ENCODE measurements around the gene TRIM44.

Gene TRIM44

DNA sequence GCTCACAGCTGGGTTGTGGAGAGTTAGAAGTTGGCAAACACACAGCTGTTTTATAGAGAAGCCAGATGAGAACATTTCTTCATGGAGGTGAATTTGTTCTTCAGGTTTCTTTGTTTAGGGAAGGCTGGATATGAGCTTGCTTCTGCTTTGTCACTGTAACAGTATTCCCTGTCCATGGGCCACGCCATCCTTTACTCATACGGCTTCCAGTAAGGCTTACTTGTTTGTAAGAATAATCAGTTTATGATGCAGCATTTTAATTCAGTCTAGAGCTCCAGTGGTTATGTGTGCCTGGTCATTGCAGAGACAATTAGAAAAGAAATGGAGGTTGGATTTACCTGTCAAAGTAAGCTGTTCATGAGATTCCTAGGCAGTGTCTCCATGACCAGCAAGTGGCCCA is 131.8 kb downstream of the TRIM44 start:
- DNase-seq: no peak

- no peak for DNase-seq
These were observed 132.3 kb downstream of the TRIM44 start for GRCh38 chr11:35794850-35795249.

GRCh38 chr11:35796562-35796961 is 134.0 kb downstream of the TRIM44 start:
- no peak for DNase-seq

GRCh38 chr11:35798423-35798822 is 135.8 kb downstream of the TRIM44 start:
- DNase-seq: no peak

- DNase-seq: no peak
These were observed 136.4 kb downstream of the TRIM44 start for GRCh38 chr11:35798983-35799382.

DNA sequence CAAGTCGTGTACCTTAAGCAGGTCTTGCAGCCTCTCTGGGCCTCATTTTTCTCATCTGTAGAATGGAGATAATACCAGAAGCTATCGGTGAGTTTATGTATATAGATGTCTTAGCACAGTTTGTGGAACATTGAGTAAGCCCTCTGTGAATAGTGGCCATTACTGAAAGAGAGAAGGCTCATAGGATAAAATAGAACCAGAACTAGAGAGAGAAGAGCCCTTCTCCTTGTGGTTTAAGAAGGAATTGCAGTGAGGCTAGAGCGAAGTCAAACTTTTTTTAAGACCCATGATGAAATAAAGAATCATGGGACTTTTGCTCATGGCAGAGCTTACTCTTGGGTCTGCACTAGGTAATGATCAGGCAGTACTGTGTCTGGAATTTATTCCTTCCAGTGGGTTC is 137.1 kb downstream of the TRIM44 start:
- no peak for DNase-seq

GRCh38 chr11:35800970-35801953 is 138.7 kb downstream of the TRIM44 start:
- DNase-seq: no peak

DNA sequence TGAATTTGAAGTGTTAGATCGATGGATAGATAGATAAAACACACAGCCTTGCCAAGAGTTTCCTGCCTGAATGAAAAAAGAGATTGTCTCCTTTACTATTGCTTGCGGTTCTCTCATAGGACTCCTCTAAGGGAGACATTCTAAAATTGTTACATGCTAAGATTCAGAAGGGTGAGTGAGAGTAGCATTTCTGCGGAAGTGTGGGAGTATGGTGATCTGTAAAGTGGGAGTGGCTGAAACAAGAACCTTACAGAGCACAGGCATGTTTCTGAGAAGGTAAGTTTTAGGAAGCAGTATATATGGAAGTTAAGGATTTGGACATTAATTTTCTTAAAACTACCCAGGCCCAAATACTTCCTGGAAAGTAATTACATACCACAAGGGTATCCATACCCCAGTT is 139.6 kb downstream of the TRIM44 start:
- DNase-seq: no peak

DNA sequence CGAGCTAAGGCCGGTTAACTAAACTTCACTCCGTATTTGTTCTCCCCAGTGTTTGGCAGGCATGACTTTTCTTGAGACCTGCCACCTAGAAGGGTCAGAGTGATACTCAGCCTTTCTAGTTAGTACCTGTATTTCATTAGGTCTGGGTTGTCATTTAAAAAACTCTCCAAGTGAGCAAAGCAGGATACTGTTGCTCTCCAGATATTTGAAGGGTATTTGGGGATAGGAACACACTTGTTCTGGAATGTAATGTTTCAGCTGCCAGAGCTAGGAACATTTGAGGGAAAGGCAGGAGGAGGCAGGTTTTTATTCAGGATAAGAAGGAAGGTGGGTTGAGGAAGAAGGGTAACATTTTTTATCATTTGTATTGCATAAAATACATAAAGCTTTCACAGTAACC is 140.1 kb downstream of the TRIM44 start:
- DNase-seq: no peak

DNA sequence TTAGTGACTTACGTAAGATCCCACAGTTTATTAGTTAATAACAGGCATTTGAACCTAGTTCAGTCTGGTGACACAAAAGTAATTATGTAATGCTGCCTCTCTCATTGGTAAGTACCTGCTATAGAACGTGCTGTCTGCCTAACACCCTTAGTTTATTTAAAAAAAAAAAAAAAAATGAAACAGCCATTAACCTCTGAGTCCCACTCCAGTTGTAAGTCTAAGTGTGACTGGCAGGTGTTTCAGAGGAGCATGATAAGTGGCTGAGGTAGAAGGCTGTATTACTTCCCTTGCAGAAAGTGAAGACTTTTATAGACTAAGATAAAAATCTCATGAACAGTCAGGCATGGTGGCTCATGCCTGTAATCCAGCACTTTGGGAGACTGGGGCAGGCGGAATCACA is 140.5 kb downstream of the TRIM44 start:
- DNase-seq: no peak

- no peak for DNase-seq
These were observed 142.0 kb downstream of the TRIM44 start for GRCh38 chr11:35804451-35805040.

- DNase-seq: no peak
These were observed 147.0 kb downstream of the TRIM44 start for GRCh38 chr11:35809561-35809960.

DNA sequence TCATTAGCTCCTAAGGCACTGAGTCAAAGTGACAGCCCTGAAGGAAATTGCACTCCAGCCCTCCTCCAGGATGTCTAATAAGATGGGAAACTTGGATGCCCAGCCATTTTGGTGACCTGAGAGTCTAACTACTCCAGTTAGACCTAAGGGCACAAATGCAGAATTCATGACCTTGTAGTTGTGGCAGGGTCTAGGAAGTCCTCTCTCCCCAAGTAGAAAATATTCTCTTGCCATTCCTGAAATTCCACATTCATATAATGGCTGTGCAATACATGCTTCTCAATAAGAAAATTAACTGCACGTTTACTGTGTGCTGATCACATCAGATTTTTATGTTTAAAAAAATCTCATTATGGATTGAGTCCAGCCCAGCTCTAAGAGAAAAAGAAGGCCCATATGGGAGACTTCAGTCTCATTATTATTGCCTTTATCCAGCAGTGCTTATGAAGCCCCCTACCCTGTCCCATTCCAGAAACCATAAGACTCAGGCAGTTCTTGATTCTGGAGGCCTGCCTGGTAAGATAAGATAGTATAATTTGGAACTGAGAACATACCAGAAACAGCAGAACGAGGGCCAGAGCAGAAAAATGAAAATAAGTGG is 147.6 kb downstream of the TRIM44 start:
- DNase-seq: no peak

DNA sequence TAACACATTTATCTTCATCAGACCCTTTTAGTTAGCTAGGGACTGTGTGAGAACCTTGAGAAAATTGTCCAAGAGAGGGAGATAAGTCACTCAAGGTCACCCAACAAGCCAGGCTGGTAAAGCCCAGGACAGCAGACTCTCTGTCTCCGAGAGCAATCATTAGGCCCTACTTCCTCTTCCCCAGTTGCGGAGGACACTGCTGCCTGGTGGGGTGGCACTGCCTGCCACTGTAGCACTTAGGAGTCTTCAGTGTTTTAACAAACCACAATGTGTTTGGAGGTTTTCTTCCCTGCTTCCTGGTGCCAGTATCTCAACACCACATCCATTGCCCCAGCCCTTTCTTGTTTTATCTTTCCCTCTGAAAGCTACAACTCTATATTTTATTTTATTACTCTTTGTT is 149.2 kb downstream of the TRIM44 start:
- DNase-seq: no peak

DNA sequence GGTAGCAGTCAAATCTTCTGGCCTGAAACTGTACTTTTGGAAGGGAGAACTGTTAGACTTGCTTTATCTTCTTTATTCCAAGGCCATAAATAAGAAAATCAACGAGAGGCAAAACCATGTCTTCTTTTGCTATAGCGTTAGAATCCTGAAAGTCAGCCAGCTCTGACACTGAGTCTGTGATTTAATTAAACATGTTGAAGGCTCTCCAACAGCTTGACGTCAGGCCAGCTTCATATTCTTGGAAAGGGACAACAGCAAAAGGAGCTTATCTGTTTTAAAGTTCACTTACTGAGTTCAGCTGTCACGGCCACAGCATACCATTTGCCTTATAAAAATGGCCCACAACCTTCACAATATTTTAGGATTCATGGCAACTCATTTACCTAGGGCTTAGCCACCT is 150.3 kb downstream of the TRIM44 start:
- DNase-seq: no peak

DNA sequence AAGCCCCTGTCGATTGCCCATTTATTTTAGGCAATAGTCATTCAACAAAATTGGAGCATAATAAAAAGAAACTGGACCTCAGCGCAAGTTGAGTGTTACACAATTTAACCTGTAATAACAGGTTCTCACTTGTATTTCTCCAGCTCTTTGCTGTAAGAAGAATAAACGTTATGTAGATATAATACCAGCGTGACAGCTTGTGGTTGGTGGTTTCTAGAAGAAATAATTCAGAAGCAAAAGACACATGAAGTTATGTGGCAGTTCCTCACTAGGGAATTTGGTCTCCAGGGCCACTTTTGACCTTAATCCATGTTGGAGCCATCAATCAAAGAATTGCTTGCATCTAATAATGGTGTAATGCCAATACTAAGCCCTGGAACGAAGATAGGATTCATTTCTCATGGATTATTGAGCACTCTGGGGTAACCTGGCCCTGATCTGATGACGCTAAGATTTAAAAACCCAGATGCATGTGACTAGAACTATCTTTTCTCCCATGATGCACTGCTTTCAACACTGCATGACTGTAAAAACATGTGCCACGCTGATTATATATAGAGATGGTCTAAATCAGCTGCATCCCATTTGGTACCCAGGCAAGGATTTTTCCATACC is 151.6 kb downstream of the TRIM44 start:
- DNase-seq: no peak

DNA sequence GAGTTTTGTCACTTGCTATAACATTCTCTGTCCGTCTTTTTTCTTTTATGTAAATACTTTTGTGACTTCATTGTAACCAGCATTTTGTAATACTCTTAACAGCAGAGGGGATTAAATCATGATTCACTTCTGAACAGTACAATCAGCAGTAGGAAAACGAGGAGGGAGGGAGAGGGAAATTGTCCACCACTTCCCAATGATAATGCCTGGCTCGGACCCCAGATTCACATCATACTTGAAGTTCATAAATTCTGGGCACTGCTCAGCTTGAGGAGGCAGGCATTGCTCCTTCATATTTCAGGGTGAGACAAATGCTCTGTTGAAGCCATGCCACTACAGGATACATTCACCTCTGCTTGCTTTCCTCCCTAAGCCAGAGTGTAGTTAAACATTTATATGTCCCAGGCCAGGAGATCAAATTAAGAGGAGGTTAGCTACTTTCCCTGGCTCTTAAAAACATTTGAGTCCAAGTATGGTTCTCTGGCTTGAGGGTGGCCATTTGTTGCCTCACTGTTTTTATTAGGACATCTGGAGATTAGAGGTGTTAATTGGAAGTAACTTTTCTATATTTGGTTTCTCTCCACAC is 152.2 kb downstream of the TRIM44 start:
- no peak for DNase-seq

DNA sequence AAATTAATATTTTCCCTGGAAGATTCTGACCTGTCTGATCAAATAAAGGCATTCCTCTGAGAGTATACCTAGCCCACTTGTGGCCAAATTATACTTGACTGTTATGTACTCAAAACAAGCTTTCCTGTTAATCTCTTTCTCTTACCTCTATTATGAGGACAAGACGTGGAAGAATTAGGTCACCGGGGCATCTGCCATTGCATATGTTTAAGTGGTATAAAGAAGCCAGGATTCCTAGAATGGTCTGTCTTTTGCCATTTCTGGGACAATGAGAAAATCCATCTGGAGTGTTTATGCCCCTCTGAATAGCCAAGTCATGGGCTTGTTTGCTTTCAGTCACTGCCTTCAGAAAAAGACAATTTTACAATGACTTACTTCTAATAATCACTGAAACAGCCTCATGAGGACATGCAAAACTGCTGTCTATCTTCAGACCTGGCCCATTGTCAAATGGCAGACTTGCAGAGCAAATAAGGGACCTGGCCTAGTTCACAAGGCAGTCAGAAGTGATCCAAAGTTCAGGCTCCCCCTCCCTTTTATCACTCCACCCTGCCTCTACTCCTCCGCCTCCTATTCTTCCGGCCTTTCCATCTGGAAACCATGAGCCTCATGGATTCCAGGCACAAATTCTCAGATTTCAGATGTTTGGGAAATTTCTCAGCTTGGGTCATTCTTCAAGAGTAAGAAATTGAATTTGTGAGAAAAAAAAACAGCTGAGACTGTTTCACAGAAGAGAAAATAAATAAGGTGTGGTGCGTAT is 153.2 kb downstream of the TRIM44 start:
- DNase-seq: no peak

DNA sequence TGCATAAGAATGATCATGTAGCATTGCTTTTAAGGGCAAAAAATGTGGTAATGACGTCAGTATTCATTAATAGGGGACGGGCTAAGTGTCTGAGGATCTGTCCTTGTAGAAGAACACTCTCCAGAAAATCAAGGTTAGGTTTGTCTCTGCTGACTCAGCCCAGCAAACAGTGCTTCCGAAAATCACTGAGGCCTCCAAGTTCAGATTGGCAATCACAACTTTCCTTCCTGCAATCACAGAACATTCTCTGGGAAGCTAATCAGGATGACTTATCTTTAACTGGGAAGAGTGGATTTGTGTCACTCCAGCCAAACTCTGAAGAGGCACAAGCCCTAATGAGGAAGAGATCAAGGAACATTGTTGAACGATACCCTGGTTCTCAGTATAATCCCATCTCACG is 158.0 kb downstream of the TRIM44 start:
- no peak for DNase-seq

- DNase-seq: no peak
These were observed 160.4 kb downstream of the TRIM44 start for GRCh38 chr11:35822815-35823495.

DNA sequence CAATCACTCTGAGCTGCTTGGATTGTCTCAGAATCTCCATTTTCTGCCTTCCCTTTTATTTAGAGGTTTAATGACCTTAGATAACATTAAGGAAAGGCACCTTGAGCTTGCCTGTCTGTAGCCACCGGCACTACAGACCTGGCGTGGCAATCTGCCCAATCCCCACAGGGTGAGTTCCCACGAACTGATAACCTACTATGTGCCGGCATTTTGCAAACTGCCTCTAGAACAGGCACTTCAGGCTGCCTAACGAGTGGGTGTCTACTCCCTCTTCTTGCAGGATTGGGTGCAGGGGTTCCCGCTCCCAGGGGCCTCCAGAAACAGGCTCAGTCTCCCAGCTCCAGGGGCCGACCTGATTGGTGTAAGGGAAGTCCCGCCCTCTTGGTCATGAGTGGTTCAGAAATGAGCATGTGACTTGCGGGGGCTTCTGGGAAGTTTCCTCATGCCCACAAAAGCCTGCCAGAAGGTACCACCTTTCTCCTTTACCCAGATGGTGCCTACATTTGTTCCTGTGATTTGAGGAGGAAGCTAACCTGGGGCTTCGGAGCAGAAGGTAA is 161.2 kb downstream of the TRIM44 start:
- DNase-seq: no peak
